Right lobe of liver (tissue), 4 donors: ENCODE data around the gene TNNT3.

Experiments
- POLR2A ChIP-seq: fragments of 450-650 bp; IDR thresholded peaks from one replicate; pipeline ENCODE4 v1.6.1; 2017; ENCODE audit warnings: antibody characterized with exemption, mild to moderate bottlenecking
- TF ChIP-seq, protein P1 (sequence below), 4 donors: fragments of 200-600 bp in 3 of 4; fragments of 450-650 bp in 1 of 4; IDR thresholded peaks; one replicate each; pipeline versions ENCODE4 v1.5.1 to v1.8.0; 2016 to 2022; ENCODE audit warnings: antibody characterized with exemption in 4 of 4, mild to moderate bottlenecking in 2 of 4
- donor health status: DM: no; HTN: no; CAD: no.
- donor health status: DM: no; HTN: no; CAD: no.
- donor health status: DM: no; HTN: yes; CAD: no.

DNA sequence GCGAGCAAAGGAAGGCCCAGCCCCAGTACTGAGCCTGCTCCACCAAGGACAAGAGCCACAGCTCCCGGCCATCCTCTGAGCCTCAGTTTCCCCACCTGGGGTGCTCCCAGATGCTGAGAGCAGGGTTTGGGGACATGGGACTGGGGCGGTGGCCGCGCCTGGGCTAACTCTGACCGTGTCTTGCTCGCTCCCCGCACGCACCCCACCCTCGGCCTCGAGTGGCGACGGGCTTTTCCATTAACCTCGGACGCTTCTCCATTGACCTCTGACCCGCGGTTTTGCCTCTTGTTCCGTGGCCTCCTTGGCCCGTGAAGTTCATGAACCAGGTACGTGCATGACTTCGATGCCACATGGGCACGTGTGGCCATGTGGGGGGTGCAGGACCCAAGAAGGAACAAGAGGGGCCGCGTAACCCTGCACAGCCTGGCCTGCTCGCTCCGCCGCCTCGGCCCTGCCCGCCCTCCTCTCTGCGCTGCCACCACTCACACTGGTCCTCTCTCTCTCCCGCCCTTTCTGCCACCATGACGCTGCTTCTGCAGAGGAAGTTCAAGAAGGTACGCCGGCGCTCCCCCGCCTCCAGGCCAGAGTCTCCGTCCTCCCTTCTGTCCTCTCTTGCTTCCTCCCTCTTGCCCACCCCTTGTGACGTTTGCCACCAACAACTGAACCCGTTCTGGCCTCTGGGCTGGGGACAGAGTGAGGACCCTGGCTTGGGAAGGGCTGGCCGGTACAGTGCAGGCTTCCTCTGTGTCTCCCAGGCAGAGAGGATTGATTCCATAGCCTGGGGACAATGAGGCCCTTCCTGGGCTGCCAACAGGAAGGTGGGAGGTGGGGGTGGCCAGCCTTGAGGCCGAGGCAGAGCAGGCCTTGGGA, 6.9 kb downstream of the TNNT3 start:
- TF ChIP-seq, protein P1, sequence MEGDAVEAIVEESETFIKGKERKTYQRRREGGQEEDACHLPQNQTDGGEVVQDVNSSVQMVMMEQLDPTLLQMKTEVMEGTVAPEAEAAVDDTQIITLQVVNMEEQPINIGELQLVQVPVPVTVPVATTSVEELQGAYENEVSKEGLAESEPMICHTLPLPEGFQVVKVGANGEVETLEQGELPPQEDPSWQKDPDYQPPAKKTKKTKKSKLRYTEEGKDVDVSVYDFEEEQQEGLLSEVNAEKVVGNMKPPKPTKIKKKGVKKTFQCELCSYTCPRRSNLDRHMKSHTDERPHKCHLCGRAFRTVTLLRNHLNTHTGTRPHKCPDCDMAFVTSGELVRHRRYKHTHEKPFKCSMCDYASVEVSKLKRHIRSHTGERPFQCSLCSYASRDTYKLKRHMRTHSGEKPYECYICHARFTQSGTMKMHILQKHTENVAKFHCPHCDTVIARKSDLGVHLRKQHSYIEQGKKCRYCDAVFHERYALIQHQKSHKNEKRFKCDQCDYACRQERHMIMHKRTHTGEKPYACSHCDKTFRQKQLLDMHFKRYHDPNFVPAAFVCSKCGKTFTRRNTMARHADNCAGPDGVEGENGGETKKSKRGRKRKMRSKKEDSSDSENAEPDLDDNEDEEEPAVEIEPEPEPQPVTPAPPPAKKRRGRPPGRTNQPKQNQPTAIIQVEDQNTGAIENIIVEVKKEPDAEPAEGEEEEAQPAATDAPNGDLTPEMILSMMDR (IDR thresholded peaks at IDR 0.05), result no peak
- TF ChIP-seq POLR2A, result no peak
